Measurements from ENCODE around the gene PARP11.
"Not testable (repeated sequence)": the region's sequence is repeated elsewhere in the genome, so short reads cannot be mapped to it uniquely, and the experiment has no call there.

Gene PARP11

GRCh38 chr12:3882896-3883564 is 9.8 kb upstream of the PARP11 start:
- DNase-seq, result peak; percentile 42 to 58

DNA sequence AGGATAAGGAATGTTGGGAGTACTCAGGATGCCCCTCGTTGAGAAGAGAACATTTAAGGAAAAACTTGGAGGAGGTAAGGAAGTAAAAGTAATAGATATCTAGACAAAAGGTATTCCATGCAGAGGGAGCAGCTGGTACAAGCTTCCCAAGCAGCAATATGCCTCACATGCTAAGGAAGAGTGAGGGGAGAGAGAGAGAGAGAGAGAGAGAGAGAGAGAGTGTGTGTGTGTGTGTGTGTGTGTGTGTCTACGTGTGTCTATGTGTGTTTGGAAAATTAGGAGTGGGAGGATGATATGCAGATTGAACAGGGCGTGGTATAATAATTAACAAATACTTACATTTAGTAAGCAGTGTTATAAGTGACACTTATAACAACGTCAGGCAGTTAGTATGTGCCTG is 9.2 kb upstream of the PARP11 start:
- no peak for DNase-seq

DNA sequence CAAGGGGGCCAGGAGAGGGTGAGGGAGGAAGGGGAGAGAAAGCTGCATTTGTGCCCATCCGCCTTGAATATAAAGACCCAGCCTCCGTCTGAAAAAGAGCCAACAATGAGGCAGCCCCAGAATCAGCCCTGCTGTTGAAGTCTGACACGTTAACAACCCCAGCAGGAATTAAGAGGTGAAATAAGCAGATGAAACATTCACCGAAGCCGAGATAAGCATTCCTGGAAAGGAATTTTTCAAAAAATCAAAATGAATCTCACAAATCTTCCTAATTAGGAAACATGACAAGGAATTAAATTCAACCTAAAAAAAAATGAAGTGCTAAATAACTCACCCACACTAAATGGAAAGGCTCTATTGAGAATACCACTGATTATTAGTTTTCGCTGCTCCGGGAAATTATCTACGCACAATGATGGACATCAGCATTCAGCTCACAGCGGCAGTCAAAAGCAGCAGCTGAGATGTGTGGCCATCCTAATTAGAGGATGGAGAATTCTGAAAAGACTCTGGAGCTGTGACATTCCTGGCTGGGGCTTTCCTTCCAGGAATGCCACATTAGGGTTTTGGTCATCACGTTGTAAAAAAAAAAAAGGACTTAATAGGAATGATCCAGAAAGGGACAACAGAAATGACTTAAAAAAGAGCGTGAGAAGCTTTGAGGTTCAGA is 8.2 kb upstream of the PARP11 start:
- no peak for DNase-seq

DNA sequence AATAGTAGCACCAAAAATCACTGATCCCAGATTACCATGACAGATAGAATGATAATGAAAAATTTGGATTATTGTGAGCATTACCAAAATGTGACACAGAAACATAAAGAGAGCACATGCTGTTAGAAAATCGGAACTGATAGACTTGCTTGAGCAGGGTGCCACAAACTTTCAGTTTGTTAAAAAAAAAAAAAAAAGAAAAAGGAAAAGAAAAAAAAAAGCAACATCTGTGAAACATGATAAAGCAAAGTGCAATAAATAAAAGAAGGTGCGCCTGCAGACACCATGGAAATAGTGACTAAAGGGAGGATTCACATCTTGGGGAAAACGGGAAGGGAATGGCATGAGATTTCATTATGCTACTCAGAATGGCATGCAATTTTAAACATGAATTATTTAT is 6.6 kb upstream of the PARP11 start:
- no peak for DNase-seq

DNA sequence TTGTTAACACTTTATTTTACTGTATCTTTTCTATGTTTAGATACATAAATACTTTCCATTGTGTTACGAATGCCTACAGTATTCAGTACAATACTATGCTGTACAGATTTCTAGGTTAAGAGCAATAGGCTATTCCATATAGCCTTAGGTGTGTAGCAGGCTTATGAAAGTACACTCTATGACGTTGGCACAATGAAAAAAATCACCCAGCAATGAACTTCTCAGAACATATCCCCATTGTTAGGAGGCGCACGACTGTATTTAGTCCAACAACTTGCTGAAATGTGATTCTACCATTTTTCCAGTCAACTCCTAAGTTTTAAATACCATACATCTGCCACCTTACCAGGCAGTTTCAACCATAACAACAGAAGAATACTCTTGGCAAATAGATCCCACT is 1.8 kb downstream of the PARP11 start:
- no peak for DNase-seq

DNA sequence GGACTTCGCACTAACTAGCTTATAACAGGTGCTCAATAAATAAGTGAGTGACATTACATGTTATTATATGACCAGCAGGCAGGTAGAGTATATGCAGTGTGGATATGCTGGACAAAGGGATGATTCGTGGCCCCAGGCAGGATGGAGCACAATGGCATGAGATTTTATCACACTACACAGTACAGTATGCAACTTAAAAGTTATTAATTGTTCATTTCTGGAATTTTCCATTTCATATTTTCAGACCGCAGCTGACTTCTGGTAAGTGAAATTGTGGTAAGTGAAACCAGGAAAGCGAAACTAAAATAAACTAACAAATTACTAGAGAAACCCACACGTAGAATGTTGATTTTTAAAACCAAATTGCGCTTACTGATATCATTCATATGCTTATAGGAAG is 3.3 kb downstream of the PARP11 start:
- no peak for DNase-seq

DNA sequence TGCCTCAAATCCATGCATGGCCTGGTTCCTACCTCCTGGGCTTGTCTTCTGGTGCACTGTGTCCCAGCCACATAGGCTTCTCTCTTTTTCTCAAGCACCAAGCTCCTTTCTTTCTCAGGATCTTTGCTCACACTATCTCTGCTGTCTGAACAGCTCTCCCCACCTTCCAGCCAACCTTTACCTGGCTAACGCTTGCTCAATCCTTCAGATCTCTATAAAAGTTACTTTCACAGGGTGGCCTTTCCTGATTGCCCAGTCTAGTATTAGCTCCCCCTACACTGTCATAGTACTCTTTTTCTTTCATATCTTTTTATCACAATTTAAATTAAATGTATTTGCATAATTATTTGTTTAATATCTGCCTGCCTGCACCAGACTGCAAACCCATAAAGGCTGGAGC is 3.8 kb downstream of the PARP11 start:
- DNase-seq, result no peak

DNA sequence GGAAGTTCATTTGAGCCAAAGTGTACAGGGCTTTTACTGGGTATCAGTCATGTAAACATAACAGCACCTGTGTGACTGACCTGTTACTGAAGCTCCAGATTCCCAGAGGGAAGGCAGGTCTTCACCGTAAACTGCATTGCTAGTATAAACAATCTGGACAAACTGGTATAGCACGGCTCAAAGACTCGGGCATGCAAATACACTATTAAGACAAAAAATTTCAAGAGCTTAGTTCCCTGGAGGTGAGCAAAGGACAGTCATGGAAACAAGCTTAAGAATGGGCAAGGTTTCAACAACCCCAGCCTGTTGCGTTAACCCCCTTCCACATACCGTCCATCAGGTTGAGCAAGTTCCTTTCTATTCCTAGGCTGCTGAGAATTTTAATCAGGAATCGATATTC is 9.4 kb downstream of the PARP11 start:
- DNase-seq, result no peak

DNA sequence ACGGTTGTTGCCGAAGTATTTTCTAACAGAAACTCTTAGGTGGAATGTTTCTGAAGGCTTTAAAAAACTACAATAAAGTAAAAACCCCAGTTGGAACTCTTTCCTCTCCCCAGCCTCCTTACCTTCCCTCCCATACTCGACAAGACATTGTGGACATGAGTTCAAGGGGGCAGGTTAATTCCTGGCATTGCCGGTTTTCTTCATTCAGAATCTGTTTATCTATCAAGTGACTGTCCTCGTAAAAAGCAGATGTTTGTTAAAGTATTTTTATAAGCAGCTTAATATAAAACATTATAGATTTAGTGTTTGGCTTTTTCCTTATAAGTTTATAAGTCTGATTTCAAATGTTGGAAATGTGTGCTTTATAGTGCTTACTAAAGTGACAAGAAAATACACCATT is 30.7 kb downstream of the PARP11 start:
- no peak for DNase-seq

DNA sequence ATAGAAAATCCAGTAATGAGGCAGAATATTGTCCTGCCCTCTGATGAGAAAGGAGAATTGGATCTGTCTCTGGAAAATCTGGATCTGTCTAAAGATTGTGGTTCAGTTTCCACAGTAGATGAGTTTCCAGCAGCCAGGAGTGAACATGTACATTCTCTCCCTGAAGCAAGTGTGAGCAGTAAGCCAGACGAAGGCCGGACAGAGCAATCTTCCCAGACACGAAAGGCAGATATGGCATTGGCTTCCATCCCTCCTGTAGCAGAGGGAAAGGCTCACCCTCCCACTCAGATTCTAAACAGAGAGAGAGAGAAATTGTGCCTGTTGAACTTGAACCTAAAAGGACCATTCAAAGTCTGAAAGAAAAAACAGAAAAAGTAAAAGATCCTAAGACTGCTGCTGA is 31.4 kb downstream of the PARP11 start:
- no peak for DNase-seq

DNA sequence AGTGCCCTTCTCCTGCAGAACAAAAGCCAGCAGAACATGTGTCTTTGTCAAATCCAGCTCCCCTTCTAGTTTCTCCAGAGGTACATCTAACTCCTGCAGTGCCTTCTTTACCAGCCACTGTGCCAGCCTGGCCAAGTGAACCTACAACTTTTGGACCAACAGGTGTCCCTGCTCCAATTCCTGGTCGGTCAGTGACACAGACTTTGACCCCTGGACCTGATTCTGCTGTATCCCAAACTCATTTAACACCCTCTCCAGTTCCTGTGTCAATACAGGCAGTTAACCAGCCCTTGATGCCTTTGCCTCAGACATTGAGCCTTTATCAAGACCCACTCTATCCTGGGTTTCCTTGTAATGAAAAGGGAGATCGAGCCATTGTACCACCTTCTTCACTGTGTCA is 32.4 kb downstream of the PARP11 start:
- not testable (repeated sequence) for DNase-seq

DNA sequence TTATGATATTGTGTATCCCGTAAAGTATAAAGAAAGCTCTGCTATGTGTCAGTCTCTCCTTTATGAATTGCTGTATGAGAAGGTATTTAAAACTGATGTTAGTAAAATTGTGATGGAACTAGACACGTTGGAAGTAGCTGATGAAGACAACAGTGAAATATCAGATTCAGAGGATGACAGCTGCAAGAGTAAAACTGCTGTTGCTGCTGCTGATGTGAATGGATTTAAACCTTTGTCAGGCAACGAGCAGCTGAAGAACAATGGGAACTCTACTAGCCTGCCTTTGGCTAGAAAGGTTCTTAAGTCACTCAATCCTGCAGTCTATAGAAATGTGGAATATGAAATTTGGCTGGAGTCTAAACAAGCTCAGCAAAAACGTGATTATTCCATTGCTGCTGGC is 33.5 kb downstream of the PARP11 start:
- not testable (repeated sequence) for DNase-seq

DNA sequence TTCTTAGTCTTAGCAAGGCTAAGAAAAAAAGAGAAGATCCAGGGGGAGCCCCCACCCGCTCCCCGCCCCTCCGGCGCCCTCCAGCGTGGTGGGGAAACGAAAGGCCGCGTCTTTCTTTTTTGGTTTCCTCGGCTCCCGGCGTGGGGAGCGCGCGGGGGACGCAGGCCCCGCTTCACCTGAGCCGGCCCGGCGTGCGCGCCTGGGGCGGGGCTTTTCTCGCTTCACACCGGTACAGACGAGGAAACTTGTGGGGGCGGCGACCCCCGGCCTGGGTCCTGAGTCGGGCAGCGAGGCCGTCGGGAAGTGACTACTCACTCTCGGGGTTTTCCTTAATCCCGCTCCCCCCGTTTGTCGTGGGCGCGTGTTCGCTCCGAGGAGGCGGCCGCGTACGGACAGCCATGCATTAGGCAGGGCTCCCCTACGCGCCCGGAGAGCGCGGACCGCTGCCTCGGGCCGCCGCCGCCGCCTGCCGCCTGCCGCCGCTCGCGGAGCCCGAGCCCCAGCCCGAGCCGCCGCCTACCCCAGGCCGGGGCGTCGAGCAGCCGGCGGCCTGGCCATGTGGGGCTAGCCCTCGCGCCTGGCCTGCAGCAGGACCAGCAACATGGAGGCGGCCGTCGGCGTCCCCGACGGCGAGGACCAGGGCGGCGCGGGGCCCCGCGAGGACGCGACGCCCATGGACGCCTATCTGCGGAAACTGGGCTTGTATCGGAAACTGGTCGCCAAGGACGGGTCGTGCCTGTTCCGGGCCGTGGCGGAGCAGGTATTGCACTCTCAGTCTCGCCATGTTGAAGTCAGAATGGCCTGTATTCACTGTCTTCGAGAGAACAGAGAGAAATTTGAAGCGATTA is 34.3 kb downstream of the PARP11 start:
- DNase-seq, result not testable (repeated sequence)

DNA sequence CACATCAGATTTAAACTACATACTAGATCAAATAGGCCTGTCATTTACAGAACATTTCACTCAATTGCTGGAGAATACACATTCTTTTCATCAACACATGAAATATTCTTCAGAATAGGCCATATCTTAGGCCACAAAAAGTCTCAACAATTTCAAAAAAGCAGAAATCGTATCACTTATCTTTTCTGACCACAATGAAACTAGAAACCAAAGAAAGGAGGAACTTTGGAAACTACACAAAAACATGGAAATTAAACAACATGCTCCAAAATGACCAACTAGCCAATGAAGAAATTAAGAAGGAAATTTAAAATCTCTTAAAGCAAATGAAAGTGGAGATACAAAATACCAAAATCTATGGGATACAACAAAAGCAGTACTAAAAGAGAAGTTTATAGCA is 35.1 kb downstream of the PARP11 start:
- DNase-seq, result peak in 1 of 2 experiments; percentile 12

DNA sequence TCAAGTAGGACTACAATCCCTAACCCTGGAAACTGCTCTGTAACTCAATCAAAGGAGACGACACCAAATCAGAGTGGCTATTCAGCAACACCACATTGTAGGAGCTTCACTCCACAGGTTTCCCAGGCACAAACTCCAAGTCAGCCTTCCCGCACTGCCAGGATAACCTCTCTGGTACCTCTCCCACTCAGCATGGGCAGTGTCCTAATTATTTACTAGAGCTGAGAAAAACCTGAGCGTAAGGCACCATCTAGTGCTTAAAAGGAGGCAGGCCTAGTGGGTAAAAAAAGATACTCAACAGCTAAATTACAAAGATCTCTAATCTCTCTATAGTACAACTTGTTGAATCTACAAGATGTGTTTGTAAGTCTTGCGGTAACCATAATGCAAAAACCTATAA is 36.1 kb downstream of the PARP11 start:
- no peak for DNase-seq

DNA sequence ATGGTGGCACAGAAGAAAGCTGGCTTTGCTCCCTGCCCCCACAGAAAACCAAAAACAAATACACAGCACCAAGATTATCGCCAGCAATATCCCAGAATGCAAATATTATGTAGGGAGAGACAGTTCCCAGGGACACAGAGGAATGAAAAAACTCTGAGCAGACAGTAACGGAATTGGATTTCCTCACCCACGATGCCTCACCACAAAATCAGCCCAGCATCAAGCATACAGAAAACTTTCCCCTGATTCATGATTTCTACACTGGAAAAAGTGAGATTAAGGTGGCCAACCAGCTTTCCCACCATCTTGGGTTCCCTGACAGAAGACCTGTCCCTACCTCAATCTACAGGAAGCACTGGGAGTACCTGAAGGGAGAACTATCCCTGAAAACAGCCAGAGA is 36.6 kb downstream of the PARP11 start:
- no peak for DNase-seq

GRCh38 chr12:3835914-3836313 is 37.3 kb downstream of the PARP11 start:
- DNase-seq, result no peak

- no peak for DNase-seq
Measured at GRCh38 chr12:3834774-3835173, 38.4 kb downstream of the PARP11 start.

DNA sequence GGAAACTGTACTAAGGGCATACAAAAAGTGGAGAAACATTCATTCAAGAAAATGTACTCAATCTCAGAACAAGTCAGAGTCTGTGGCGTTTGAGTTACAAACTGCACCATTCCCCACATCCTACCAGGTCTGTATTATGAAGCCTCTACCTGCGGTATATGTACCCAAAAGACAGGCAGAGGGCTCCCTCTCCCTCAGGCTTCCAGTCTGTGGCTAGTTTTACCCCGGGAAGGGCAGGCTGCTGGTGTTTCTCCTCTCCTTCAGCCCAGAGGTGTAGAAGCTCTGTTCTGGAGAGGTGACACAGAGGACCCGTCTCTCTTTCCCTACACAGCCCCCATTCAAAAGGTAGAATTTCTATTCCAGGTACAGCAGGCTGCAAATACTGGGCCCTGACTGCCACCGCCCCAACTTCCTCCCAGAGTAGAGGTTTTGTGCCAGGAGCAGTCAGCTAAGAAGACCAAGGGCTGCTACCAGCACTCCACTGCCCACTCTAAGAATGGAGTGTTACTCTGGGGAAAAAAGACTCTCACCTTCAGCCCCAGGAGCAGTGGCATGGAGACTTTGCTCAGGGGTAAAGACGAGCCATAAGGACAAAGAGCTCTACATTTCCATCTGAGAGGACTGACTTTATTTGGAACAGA is 39.4 kb downstream of the PARP11 start:
- DNase-seq, result no peak

GRCh38 chr12:3832738-3833137 is 40.5 kb downstream of the PARP11 start:
- DNase-seq, result no peak

DNA sequence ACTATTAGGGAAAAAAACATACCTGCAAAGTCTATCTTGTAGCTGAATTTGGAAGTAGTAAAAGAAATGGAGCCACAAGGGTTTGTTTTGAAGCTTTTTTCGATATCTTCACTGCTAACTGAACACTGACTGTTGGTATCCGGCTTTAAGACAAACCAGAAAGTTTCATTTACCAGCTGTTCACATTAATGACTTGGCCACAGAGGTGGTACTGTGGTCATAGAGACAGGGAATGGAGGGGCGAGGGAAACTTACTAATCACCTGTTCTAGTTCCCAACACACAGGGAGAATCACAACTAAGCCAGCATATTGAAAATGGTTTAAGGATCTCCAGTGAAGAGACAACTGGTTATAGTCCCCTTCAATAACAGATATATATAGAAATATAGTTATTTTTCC is 44.3 kb downstream of the PARP11 start:
- no peak for DNase-seq

- DNase-seq, result no peak
Measured at GRCh38 chr12:3827301-3828000, 45.7 kb downstream of the PARP11 start.

DNA sequence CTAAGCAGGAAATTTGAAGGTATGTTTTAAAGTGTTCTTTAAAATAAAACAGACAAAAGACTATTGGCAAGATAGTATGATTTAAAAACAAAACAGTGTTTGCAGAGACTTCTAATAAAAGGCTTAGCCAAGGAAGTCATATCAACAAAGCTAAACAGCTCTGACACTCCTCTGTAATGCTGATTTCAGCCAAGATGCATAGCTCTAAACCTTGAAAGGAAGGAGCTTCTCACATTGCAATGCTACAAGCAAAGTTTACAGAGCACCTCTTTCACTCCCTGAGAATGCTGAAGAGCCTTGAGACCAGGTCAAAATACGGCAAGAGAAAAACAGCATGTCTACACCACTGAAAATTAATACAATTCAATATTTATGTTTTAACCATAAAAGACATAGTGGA is 51.8 kb downstream of the PARP11 start:
- no peak for DNase-seq

Measured in AML-193 (cell line).